Upper lobe of right lung (tissue), 1 donor: Measurements from ENCODE around the gene LUM. TPM values are rescaled to one million over a fixed set of nuclear protein-coding genes. Genes with fewer than 3 reads are reported as not detected.

Experiments
- ATAC-seq: fragments of 200-7000 bp; cut with Tn5 transposase; one replicate; pipeline ENCODE4 v1.9.1; 2020; ENCODE audit warnings: mild to moderate bottlenecking, moderate library complexity
- DNase-seq: peaks from one replicate; pipeline ENCODE4 v3.0.0-alpha.2; 2020
- H3K27ac ChIP-seq: fragments of 200-600 bp; one replicate; pipeline ENCODE4 v1.8.0; 2022
- H3K27me3 ChIP-seq: fragments of 200-600 bp; one replicate; pipeline ENCODE4 v1.8.0; 2022; ENCODE audit warnings: mild to moderate bottlenecking
- H3K36me3 ChIP-seq: fragments of 200-600 bp; one replicate; pipeline ENCODE4 v1.8.0; 2022
- H3K4me1 ChIP-seq: fragments of 200-600 bp; one replicate; pipeline ENCODE4 v1.8.0; 2022
- H3K4me3 ChIP-seq: fragments of 200-600 bp; one replicate; pipeline ENCODE4 v1.8.0; 2022; ENCODE audit warnings: mild to moderate bottlenecking
- H3K9me3 ChIP-seq: fragments of 200-600 bp; one replicate; pipeline ENCODE4 v1.8.0; 2022
- CTCF ChIP-seq: fragments of 200-600 bp; IDR thresholded peaks from one replicate; pipeline ENCODE4 v1.8.0; 2022; ENCODE audit warnings: antibody characterized with exemption
- intact Hi-C: fragments of 100-400 bp; cut with DNase I; formaldehyde crosslinking; loops from one replicate; pipeline ENCODE4 v1.11.0; 2022
- long read RNA-seq: library from polyadenylated mRNA; unstranded; transcript quantifications from one replicate; pipeline ENCODE4 v2.0.0, GENCODE V29; 2021
- total RNA-seq: library from RNA; stranded (reverse); fragmentation: NEBNext Ultra II Directional; extraction: Animal tissue kit (Norgen Biotek cat#: 25700); gene quantifications from one replicate; pipeline ENCODE4 v1.2.1, GENCODE V29; 2021
- donor health status: DM: no; HTN: yes; CAD: no; lungs with severe emphysema.

The LUM gene
- total RNA-seq = 361 TPM
- long read RNA-seq, transcript LUM-201 (3 exons, 3,008 nt) = major isoform, 347 of 355 reads
- long read RNA-seq, partial matches to known transcripts = 5 of 355 reads
- long read RNA-seq, other reads (novel, unspliced or antisense) = 3 of 355 reads

- intact Hi-C loops = no loop called here
- no peaks in the 10 kb centered on the region for H3K27me3 ChIP-seq
- no peak for TF ChIP-seq CTCF
- H3K9me3 ChIP-seq = no peaks in the 10 kb centered on the region
- DNase-seq (no peak), ATAC-seq (peak; percentile 77)
- H3K36me3 ChIP-seq = no peaks in the 10 kb centered on the region
- H3K4me1 ChIP-seq = no peaks in the 10 kb centered on the region
- H3K27ac ChIP-seq = peak within 1 kb of the TSS; percentile 37
- H3K4me3 ChIP-seq = peak within 1 kb of the TSS; percentile 41
Observed at GRCh38 chr12:91111366-91112325, at the start of gene LUM. Gene LUM (minus strand): TSS chr12:91111494. CDS start chr12:91108979, 2,515 bp downstream.

DNA sequence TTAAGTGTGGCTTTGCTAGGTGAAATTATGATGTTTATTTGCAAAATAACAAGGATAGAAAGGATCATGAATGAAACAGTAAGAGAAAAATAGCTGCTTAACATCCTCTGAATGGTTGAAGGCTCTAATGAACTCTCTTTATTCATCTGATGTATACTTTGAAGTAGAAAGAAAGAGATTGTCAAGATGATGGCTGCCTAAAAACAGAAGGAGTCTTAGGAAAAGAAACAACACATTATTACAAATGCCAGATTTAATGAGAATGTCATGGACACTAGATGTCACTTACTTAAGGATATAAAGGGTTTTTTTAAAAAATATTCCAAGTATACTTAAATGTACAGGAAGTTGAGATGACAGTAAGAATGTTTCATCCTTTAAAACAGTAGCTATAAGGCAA lies 49.7 kb upstream of the LUM start:
- no peak overlapping the region for H3K27ac ChIP-seq
- intact Hi-C loops = no loop called here
- no peaks in the 10 kb centered on the region for H3K27me3 ChIP-seq
- ATAC-seq = no peak
- no peak for TF ChIP-seq CTCF
- no peaks in the 10 kb centered on the region for H3K4me1 ChIP-seq
- H3K9me3 ChIP-seq = no peaks in the 10 kb centered on the region
- H3K4me3 ChIP-seq = no peak overlapping the region
- H3K36me3 ChIP-seq = peaks cover 16% of the 10 kb centered on the region
- no peak for DNase-seq

- H3K4me3 ChIP-seq = no peak overlapping the region
- H3K9me3 ChIP-seq = no peaks in the 10 kb centered on the region
- DNase-seq = no peak
- H3K27me3 ChIP-seq = no peaks in the 10 kb centered on the region
- no peak overlapping the region for H3K27ac ChIP-seq
- no peaks in the 10 kb centered on the region for H3K4me1 ChIP-seq
- intact Hi-C loops = no loop called here
- no peak for ATAC-seq
- peaks cover 8% of the 10 kb centered on the region for H3K36me3 ChIP-seq
- no peak for TF ChIP-seq CTCF
Observed at GRCh38 chr12:91155990-91156389, 44.7 kb upstream of the LUM start.

- TF ChIP-seq CTCF = no peak
Observed at GRCh38 chr12:91154131-91154530, 42.8 kb upstream of the LUM start.

GRCh38 chr12:91144053-91144452 lies 32.8 kb upstream of the LUM start:
- intact Hi-C loops = no loop called here
- H3K4me1 ChIP-seq = no peaks in the 10 kb centered on the region
- no peak for ATAC-seq
- H3K9me3 ChIP-seq = no peaks in the 10 kb centered on the region
- H3K36me3 ChIP-seq = no peaks in the 10 kb centered on the region
- H3K4me3 ChIP-seq = no peak overlapping the region
- DNase-seq = no peak
- no peak for TF ChIP-seq CTCF
- no peak overlapping the region for H3K27ac ChIP-seq
- no peaks in the 10 kb centered on the region for H3K27me3 ChIP-seq

More at GRCh38 chr12:91154131-91154530, 42.8 kb upstream of the LUM start:
- Histone ChIP-seq H3K4me3 (no peak overlapping the region), H3K27me3 (no peaks in the 10 kb centered on the region), H3K4me1 (no peaks in the 10 kb centered on the region), H3K9me3 (no peaks in the 10 kb centered on the region), H3K36me3 (peaks cover 8% of the 10 kb centered on the region), H3K27ac (no peak overlapping the region)
- intact Hi-C loops = no loop called here
- ATAC-seq = no peak
- DNase-seq = no peak
